Measurements from ENCODE around the gene CD1E.
"Not testable (repeated sequence)": the region's sequence is repeated elsewhere in the genome, so short reads cannot be mapped to it uniquely, and the experiment has no call there.

Gene CD1E

GRCh38 chr1:158366783-158367182 lies 13.1 kb downstream of the CD1E start:
- DNase-seq, result no peak

- DNase-seq, result no peak
These were observed 17.7 kb downstream of the CD1E start for GRCh38 chr1:158371188-158371953.

GRCh38 chr1:158374101-158374500 lies 20.4 kb downstream of the CD1E start:
- not testable (repeated sequence) for DNase-seq

GRCh38 chr1:158374860-158375259 lies 21.2 kb downstream of the CD1E start:
- no peak for DNase-seq

- no peak for DNase-seq
These were observed 36.6 kb downstream of the CD1E start for GRCh38 chr1:158390331-158390730.

GRCh38 chr1:158391099-158391498 lies 37.4 kb downstream of the CD1E start:
- DNase-seq, result no peak

GRCh38 chr1:158393476-158393875 lies 39.8 kb downstream of the CD1E start:
- DNase-seq, result no peak

- DNase-seq, result no peak
These were observed 43.0 kb downstream of the CD1E start for GRCh38 chr1:158396646-158397045.

- DNase-seq, result no peak
These were observed 45.3 kb downstream of the CD1E start, which contains the start of gene OR10T2 for GRCh38 chr1:158398818-158399514. OR10T2 (minus strand) TSS chr1:158399466; CDS start chr1:158399466, 0 bp downstream.

GRCh38 chr1:158400871-158401270 lies 47.2 kb downstream of the CD1E start:
- no peak for DNase-seq

GRCh38 chr1:158407092-158407491 lies 53.4 kb downstream of the CD1E start:
- DNase-seq, result no peak
